Activated gamma-delta T cell (primary cell): Measurements from ENCODE around the gene RNMT.

Source experiments
- DNase-seq: peaks from one replicate; lab custom pipeline; 2025; lab: John Stamatoyannopoulos, UW

Gene RNMT

GRCh38 chr18:13811993-13812392, 85.5 kb downstream of the RNMT start:
- no peak for DNase-seq

GRCh38 chr18:13813271-13813849, 86.9 kb downstream of the RNMT start:
- DNase-seq: no peak
